NB4 (cell line): ENCODE data around the gene FXYD1.

ENCODE experiments used
- DNase-seq: peaks from one replicate; pipeline ENCODE4 v3.0.0; 2010; ENCODE audit warnings: low read depth
- H3K4me3 ChIP-seq: one replicate; pipeline ENCODE4 v1.5.1; 2011; ENCODE audit warnings: mild to moderate bottlenecking, low read depth, low read length, moderate library complexity
- CTCF ChIP-seq: IDR thresholded peaks from one replicate; pipeline ENCODE4 v1.5.1; 2012; ENCODE audit warnings: low read depth, low read length
- MAX ChIP-seq: IDR thresholded peaks from 2 replicates; pipeline ENCODE4 v1.6.1; 2011; ENCODE audit warnings: low read depth, low read length
- MYC ChIP-seq: IDR thresholded peaks from 2 replicates; pipeline ENCODE4 v1.6.1; 2011; ENCODE audit warnings: low read depth, low read length
- POLR2A ChIP-seq: IDR thresholded peaks from 2 replicates; pipeline ENCODE4 v1.6.1; 2011; ENCODE audit warnings: mild to moderate bottlenecking; ENCODE audit not compliant: insufficient read length; ENCODE audit errors: extremely low read depth

FXYD1 gene

GRCh38 chr19:35157431-35157830 is 18.8 kb downstream of the FXYD1 start:
- H3K4me3 ChIP-seq = no peak overlapping the region
- DNase-seq = no peak
- TF ChIP-seq MAX (no peak), POLR2A (no peak), MYC (no peak), CTCF (no peak)

GRCh38 chr19:35159606-35160005 is 21.0 kb downstream of the FXYD1 start:
- no peak overlapping the region for H3K4me3 ChIP-seq
- no peak for DNase-seq
- TF ChIP-seq CTCF (no peak), MYC (no peak), POLR2A (no peak), MAX (no peak)

GRCh38 chr19:35160629-35161433 is 22.2 kb downstream of the FXYD1 start:
- H3K4me3 ChIP-seq = no peak overlapping the region
- DNase-seq = no peak
- TF ChIP-seq MYC (no peak), POLR2A (no peak), MAX (no peak), CTCF (no peak)

- TF ChIP-seq MAX (no peak), MYC (no peak), POLR2A (no peak), CTCF (no peak)
- H3K4me3 ChIP-seq = no peak overlapping the region
- DNase-seq = no peak
Measured at GRCh38 chr19:35161434-35161743, 22.8 kb downstream of the FXYD1 start.

- no peak for DNase-seq
- no peak overlapping the region for H3K4me3 ChIP-seq
- TF ChIP-seq POLR2A (no peak), CTCF (no peak)
Measured at GRCh38 chr19:35162471-35163326, 24.1 kb downstream of the FXYD1 start.
